ENCODE data around the gene OR2T1. TPM values are rescaled to one million over a fixed set of nuclear protein-coding genes. Genes with fewer than 3 reads are reported as not detected.

Gene OR2T1
- total and polyA plus RNA-seq, 10 of the 15 experiments (the other 5 are each of a cell fraction or from before 2014, with no cell fraction given), result 0.02 TPM; not detected in 9

DNA sequence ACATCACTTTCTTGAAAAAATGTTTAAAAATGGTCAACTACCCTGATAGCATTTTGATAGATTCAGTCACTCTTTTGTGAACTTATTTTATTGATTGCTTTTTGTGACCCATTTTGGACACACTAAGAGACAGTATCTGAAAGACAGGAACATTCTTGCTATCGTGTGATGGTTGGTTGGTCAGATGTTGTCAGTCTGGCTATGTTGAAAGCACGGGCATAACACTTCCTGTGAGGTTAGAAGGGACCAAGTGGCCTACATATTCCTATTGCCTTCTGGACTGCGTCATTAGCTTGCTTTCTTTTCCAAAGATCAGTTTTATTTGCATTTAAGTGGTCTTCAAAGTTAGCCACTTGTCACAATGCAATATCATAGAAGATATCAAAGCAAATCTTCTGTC, 25.9 kb upstream of the OR2T1 start:
- ChIA-PET POLR2A (no interaction called here), CTCF (no interaction called here), SMC1A (ENCODE audit: uncharacterized antibody, unreplicated experiment) (interaction anchor here (0.6 to 1.5 kb wide), 3 partner anchors 10 to 919 kb away, joined by 3 to 4 read pairs (median 3); partner anchors contain the start of gene OR2B11), RAD21 (ENCODE audit: unreplicated experiment) (no interaction called here)
- H3K4me3 ChIP-seq, result no peak overlapping the region
- no peak overlapping the region; the same call in 1 of the 2 replicates for H2AFZ ChIP-seq (ENCODE audit: control insufficient read depth, low read depth, low read length)
- DNase-seq (ENCODE audit: low read depth, low spot score), result no peak
- no peaks in the 10 kb centered on the region for H3K9me3 ChIP-seq (replicated peaks; ENCODE audit: control insufficient read depth, insufficient read depth, low read length)
- ATAC-seq, result no peak
- no peaks in the 10 kb centered on the region for H3K79me2 ChIP-seq (ENCODE audit: control insufficient read depth, insufficient read depth, low read length)
- H3K4me1 ChIP-seq (ENCODE audit: control insufficient read depth, insufficient read depth, low read length), result no peaks in the 10 kb centered on the region
- WGBS (ENCODE audit: insufficient coverage, insufficient replicate concordance, low lambda C conversion rate, missing lambda C conversion rate), result 0% methylated on average over 3 of the region's 3 CpGs
- FAIRE-seq, result no peak
- in situ Hi-C loops (cut with MboI), result no loop called here
- H3K9ac ChIP-seq (ENCODE audit: control insufficient read depth, insufficient read depth, low read length), result no peak overlapping the region
- no peak overlapping the region for H3K27ac ChIP-seq (ENCODE audit: control insufficient read depth, insufficient read depth)
- TF ChIP-seq BCL11A (IDR thresholded peaks at IDR 0.05; ENCODE audit: low read depth, low read length) (no peak), ZNF207 (IDR thresholded peaks at IDR 0.05; ENCODE audit: borderline replicate concordance) (no peak), ZBED1 (IDR thresholded peaks at IDR 0.05; ENCODE audit: borderline replicate concordance) (no peak), KAT2A (conservative IDR thresholded peaks at IDR 0.05; ENCODE audit: control insufficient read depth, low read depth, low read length) (no peak), TAF1 (IDR thresholded peaks at IDR 0.05; ENCODE audit: borderline replicate concordance, low read depth, low read length) (no peak), PAX5 (IDR thresholded peaks at IDR 0.05; ENCODE audit: borderline replicate concordance, low read depth, low read length) (no peak)
- no peaks in the 10 kb centered on the region for H3K36me3 ChIP-seq (ENCODE audit: control insufficient read depth in 2 of 2, insufficient read depth in 2 of 2, low read length in 1 of 2)
- BruUV-seq (replicated peaks), result no TSS peak
- intact Hi-C loops (cut with micrococcal nuclease; ENCODE audit: unreplicated experiment), result no loop called here
- H3K27me3 ChIP-seq (replicated peaks in 1 of 2; ENCODE audit: control insufficient read depth in 2 of 2, insufficient read depth in 2 of 2, low read length in 1 of 2), result no peaks in the 10 kb centered on the region
- no peak overlapping the region for H3K4me2 ChIP-seq (ENCODE audit: control insufficient read depth, insufficient read depth)
- no peaks in the 10 kb centered on the region for H4K20me1 ChIP-seq (ENCODE audit: control insufficient read depth, insufficient read depth)

DNA sequence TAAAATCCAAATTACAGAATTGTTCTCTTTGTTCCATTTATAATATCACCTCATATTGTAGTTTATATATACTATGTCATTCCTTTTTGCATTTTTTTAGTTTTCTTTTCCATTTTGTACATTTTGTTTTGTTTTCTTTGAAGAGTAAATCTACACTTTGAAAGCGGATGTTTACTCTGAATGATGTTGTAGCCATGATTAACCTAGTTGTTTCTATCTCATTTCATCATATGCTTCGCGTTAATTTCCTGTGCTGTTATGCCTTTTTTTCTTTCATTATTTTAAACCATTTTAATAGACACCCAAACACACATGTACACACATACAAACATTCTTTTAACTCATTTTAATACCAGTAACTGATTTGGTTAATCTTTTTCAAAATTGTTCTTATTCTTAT, 22.0 kb upstream of the OR2T1 start:
- ChIA-PET SMC1A (ENCODE audit: uncharacterized antibody, unreplicated experiment) (no interaction called here), RAD21 (ENCODE audit: unreplicated experiment) (no interaction called here), CTCF (no interaction called here), POLR2A (no interaction called here)
- H2AFZ ChIP-seq (ENCODE audit: control insufficient read depth, low read depth, low read length), result no peak overlapping the region
- H3K36me3 ChIP-seq (ENCODE audit: control insufficient read depth in 2 of 2, insufficient read depth in 2 of 2, low read length in 1 of 2), result no peaks in the 10 kb centered on the region
- no TSS peak for BruUV-seq (replicated peaks)
- 81% methylated on average over 3 of the region's 3 CpGs for WGBS (ENCODE audit: insufficient coverage, insufficient replicate concordance, low lambda C conversion rate, missing lambda C conversion rate)
- H3K79me2 ChIP-seq (ENCODE audit: control insufficient read depth, insufficient read depth, low read length), result no peaks in the 10 kb centered on the region
- TF ChIP-seq, protein P1, sequence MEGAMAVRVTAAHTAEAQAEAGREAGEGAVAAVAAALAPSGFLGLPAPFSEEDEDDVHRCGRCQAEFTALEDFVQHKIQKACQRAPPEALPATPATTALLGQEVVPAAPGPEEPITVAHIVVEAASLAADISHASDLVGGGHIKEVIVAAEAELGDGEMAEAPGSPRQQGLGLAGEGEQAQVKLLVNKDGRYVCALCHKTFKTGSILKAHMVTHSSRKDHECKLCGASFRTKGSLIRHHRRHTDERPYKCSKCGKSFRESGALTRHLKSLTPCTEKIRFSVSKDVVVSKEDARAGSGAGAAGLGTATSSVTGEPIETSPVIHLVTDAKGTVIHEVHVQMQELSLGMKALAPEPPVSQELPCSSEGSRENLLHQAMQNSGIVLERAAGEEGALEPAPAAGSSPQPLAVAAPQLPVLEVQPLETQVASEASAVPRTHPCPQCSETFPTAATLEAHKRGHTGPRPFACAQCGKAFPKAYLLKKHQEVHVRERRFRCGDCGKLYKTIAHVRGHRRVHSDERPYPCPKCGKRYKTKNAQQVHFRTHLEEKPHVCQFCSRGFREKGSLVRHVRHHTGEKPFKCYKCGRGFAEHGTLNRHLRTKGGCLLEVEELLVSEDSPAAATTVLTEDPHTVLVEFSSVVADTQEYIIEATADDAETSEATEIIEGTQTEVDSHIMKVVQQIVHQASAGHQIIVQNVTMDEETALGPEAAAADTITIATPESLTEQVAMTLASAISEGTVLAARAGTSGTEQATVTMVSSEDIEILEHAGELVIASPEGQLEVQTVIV (IDR thresholded peaks at IDR 0.05; ENCODE audit: borderline replicate concordance, partially characterized antibody), result no peak
- TF ChIP-seq HDGF (IDR thresholded peaks at IDR 0.05), result no peak
- TF ChIP-seq HCFC1 (IDR thresholded peaks at IDR 0.05; ENCODE audit: low read length), result no peak
- no peak overlapping the region for H3K4me2 ChIP-seq (ENCODE audit: control insufficient read depth, insufficient read depth)
- H3K9ac ChIP-seq (ENCODE audit: control insufficient read depth, insufficient read depth, low read length), result no peak overlapping the region
- no peaks in the 10 kb centered on the region for H3K9me3 ChIP-seq (replicated peaks; ENCODE audit: control insufficient read depth, insufficient read depth, low read length)
- DNase-seq (ENCODE audit: low read depth, low spot score) (no peak), FAIRE-seq (no peak), ATAC-seq (no peak)
- H3K4me1 ChIP-seq (ENCODE audit: control insufficient read depth, insufficient read depth, low read length), result no peaks in the 10 kb centered on the region
- H3K4me3 ChIP-seq, result no peak overlapping the region
- no peak overlapping the region for H3K27ac ChIP-seq (ENCODE audit: control insufficient read depth, insufficient read depth)
- intact Hi-C loops (cut with micrococcal nuclease; ENCODE audit: unreplicated experiment), result no loop called here
- H4K20me1 ChIP-seq (ENCODE audit: control insufficient read depth, insufficient read depth), result no peaks in the 10 kb centered on the region
- in situ Hi-C loops (cut with MboI), result no loop called here
- no peaks in the 10 kb centered on the region for H3K27me3 ChIP-seq (replicated peaks in 1 of 2; ENCODE audit: control insufficient read depth in 2 of 2, insufficient read depth in 2 of 2, low read length in 1 of 2)

All from GM12878 (cell line).